ENCODE measurements around the gene ZRANB1.

The ZRANB1 gene

DNA sequence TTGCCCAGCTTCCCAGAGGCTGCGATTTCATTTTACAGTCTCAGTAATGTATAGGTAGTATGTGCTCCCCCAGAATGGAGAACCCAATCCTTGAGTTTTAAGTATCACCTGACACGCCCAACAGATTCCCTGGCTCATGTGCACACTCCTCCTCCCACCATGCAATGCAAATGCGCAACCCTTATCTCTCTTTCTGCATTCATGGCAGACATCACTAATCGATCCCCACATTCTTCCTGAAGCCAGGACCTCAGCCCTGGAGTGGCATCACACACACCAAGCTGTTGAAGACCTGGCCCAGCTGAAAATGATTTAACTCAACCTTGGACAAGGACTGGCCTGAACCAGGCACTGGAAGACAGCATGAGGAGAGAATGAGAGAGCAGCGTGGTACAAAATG is 68.4 kb downstream of the ZRANB1 start:
- H3K4me3 ChIP-seq (ENCODE audit: low read depth, low read length): no peak overlapping the region
- TF ChIP-seq, protein P1, sequence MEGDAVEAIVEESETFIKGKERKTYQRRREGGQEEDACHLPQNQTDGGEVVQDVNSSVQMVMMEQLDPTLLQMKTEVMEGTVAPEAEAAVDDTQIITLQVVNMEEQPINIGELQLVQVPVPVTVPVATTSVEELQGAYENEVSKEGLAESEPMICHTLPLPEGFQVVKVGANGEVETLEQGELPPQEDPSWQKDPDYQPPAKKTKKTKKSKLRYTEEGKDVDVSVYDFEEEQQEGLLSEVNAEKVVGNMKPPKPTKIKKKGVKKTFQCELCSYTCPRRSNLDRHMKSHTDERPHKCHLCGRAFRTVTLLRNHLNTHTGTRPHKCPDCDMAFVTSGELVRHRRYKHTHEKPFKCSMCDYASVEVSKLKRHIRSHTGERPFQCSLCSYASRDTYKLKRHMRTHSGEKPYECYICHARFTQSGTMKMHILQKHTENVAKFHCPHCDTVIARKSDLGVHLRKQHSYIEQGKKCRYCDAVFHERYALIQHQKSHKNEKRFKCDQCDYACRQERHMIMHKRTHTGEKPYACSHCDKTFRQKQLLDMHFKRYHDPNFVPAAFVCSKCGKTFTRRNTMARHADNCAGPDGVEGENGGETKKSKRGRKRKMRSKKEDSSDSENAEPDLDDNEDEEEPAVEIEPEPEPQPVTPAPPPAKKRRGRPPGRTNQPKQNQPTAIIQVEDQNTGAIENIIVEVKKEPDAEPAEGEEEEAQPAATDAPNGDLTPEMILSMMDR (IDR thresholded peaks at IDR 0.05; ENCODE audit: low read depth, low read length, missing control alignments): no peak
- no peak for DNase-seq (ENCODE audit: low read depth)

DNA sequence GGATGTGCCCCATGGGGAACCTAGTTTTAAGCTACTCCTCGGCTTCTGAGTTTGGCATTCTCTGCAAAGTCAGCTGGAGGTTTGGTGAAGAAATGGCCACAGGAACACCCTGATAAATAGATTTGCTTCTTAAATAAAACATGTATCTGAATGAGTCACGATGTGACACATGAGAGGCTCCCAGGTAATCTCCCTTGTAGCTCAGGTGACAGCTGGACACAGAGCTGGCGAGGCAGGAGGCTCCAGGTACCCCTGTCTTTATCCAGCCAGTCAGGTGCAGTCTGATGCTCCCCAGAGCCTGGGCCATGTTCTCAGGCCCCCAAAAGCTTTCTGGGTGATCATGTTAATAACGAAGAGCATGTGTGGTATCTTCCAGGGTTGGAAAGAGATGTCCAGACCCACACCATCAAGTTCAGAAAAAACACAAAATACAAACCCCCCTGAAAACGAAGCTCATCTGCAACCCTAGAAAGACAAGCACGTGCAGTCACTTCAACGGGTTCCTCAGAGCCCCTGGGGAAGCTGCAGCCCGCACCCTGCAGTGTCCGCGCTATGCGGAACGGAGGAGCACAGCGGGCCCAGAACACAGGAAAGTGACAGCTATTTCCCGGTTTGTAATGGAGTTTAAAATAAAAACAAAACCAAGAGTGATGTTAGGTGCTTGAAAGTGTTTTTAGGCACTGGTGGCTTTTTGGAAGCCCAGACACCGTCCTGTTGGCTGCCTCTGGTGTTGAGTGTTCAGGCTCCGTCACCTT is 69.4 kb downstream of the ZRANB1 start:
- no peak overlapping the region for H3K4me3 ChIP-seq (ENCODE audit: low read depth, low read length)
- TF ChIP-seq, protein P1 (IDR thresholded peaks at IDR 0.05; ENCODE audit: low read depth, low read length, missing control alignments): no peak
- no peak for DNase-seq (ENCODE audit: low read depth)

DNA sequence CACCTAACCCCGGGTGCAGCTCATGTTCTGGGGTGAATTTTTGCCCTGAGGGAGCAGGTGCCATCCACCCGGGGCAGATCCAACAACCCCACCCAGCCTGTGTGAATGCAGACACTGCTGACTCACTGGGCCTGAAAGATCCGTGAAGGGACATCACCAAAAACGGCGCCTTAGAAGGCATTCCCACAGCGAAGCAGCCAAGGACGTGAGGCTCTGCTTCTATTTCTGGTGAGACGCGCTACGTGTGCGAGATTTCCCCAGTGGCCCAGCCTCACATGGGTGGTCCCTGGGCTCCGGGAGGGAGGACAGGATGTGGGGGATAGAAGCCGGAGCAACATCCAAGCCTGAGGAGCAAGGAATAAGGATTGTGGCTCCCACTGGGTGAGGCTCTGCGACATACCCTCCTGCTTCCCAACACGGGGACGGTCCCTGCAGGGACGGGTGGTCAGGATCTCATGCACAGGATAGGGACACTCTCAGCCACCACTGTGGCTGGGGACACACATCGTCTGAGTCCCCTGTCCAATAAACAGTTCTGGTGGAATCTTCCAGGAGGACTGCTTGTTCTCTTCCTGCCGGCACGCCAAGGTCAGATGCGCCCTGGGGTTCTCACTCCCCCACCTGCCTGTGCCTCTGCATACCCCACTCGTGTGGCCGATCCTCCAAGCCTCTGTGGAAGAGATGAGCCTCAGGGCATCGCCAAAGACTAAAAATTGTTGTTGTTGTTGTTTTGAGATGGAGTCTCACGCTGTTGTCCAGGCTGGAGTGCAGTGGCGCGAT is 70.2 kb downstream of the ZRANB1 start:
- no peak overlapping the region for H3K4me3 ChIP-seq (ENCODE audit: low read depth, low read length)
- no peak for DNase-seq (ENCODE audit: low read depth)
- TF ChIP-seq, protein P1 (IDR thresholded peaks at IDR 0.05; ENCODE audit: low read depth, low read length, missing control alignments): no peak

- DNase-seq (ENCODE audit: low read depth): no peak
- no peak overlapping the region for H3K4me3 ChIP-seq (ENCODE audit: low read depth, low read length)
- TF ChIP-seq, protein P1 (IDR thresholded peaks at IDR 0.05; ENCODE audit: low read depth, low read length, missing control alignments): no peak
Observed at GRCh38 chr10:125012851-125013528, 71.1 kb downstream of the ZRANB1 start.

GRCh38 chr10:125013529-125013872 is 71.6 kb downstream of the ZRANB1 start:
- no peak for DNase-seq (ENCODE audit: low read depth)
- H3K4me3 ChIP-seq (ENCODE audit: low read depth, low read length): no peak overlapping the region
- TF ChIP-seq, protein P1 (IDR thresholded peaks at IDR 0.05; ENCODE audit: low read depth, low read length, missing control alignments): no peak

DNA sequence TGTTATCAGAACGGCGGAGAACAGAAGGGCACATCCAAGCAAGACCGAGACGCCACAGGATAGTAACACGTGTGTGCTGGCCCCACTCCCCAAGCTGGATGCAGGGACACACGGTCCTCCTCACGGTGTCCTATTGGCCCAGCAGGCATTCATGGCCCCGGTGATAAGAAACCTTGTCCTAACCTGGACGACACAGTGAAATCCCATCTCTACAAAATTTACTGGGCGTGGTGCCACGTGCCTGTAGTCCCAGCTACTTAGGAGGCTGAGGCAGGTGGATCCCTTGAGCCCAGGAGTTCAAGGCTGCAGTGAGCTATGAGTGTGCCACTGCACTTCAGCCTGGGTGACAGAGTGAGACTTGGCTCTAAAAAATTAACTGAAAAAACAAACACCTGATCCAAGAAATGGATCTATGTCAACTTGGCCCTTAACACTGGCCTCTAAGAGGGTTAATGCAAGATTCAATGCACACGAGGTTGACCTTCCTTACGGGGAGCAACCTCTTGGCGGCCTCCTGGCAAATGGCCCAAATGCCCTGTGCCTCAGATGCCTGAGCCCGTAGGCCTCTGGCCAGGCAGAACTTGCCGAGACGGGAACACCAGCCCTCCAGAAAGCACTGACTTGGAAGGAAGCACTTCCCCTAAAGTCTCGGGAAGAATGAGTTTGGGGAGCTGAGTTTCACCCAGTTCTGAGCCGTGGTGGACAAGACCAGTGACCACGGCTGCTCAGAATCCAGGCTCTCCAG is 72.3 kb downstream of the ZRANB1 start:
- no peak overlapping the region for H3K4me3 ChIP-seq (ENCODE audit: low read depth, low read length)
- TF ChIP-seq, protein P1 (IDR thresholded peaks at IDR 0.05; ENCODE audit: low read depth, low read length, missing control alignments): no peak
- no peak for DNase-seq (ENCODE audit: low read depth)

Data from GM12864 (cell line).